ENCODE measurements around the gene THAP4. TPM values are rescaled to one million over a fixed set of nuclear protein-coding genes. Genes with fewer than 3 reads are reported as not detected.

Gene THAP4
- total and polyA plus RNA-seq, 2 of the 4 experiments (the other 2 are of a cell fraction): 33.9 to 55.1 TPM

- no peaks in the 10 kb centered on the region for H3K4me1 ChIP-seq (ENCODE audit: control insufficient read depth, insufficient read depth, low read length)
- H3K27ac ChIP-seq (ENCODE audit: insufficient read depth, low read length): no peak overlapping the region
- ATAC-seq (ENCODE audit: low read depth) (no peak), DNase-seq (no peak)
- H3K9ac ChIP-seq (ENCODE audit: low read depth, low read length): no peak overlapping the region
- H3K9me1 ChIP-seq (ENCODE audit: insufficient read depth, low read length): no peaks in the 10 kb centered on the region
- intact Hi-C loops (cut with micrococcal nuclease): no loop called here
- no peak overlapping the region for H2BK5ac ChIP-seq (ENCODE audit: low read depth, low read length, poor library complexity, severe bottlenecking)
- H3K4me2 ChIP-seq (ENCODE audit: low read depth, low read length): no peak overlapping the region
- no peak overlapping the region for H2BK15ac ChIP-seq (ENCODE audit: low read depth, low read length)
- H3K9me3 ChIP-seq (ENCODE audit: control insufficient read depth, insufficient read depth, low read length): peaks cover 9% of the 10 kb centered on the region
- ChIA-PET POLR2A (ENCODE audit: unreplicated experiment) (no interaction called here), CTCF (no interaction called here)
- no peak overlapping the region for H3K23ac ChIP-seq (ENCODE audit: low read depth, low read length)
- peaks cover 9 to 19% of the 10 kb centered on the region in 2 experiments; a peak in 2 of 4 replicates for H3K79me1 ChIP-seq (ENCODE audit: low read depth in 1 of 2, low read length in 2 of 2)
- in situ Hi-C loops (cut with MboI; ENCODE audit: low sequenced_read_pairs): no loop called here
- no peak overlapping the region for H2AK9ac ChIP-seq (replicated peaks; ENCODE audit: low read depth, low read length, poor library complexity)
- H3K4me3 ChIP-seq (ENCODE audit: insufficient read depth, low read depth, low read length): no peak overlapping the region
- WGBS, 2 experiments (ENCODE audit: extremely low coverage in 2 of 2, insufficient read length in 1 of 2): 85% methylated on average over 8 of the region's 16 CpGs; no CpG with 5 or more reads in 1 of the 2 experiments
- H3K4ac ChIP-seq (ENCODE audit: low read depth, low read length): no peak overlapping the region
- dilution Hi-C loops (cut with HindIII; ENCODE audit: low sequenced_read_pairs, unreplicated experiment): no loop called here
- no peak overlapping the region for H2BK20ac ChIP-seq (ENCODE audit: low read depth, low read length)
- H4K8ac ChIP-seq (ENCODE audit: low read depth in 2 of 2, low read length in 2 of 2): no peak overlapping the region
- H2AFZ ChIP-seq (replicated peaks; ENCODE audit: low read length, poor library complexity): no peak overlapping the region
- H4K5ac ChIP-seq (ENCODE audit: low read depth, low read length): no peak overlapping the region
- no peak overlapping the region for H3K56ac ChIP-seq (ENCODE audit: extremely low read depth, insufficient read depth, low read length)
- TF ChIP-seq RAD21 (IDR thresholded peaks at IDR 0.05; ENCODE audit: low read length) (no peak), FOS (IDR thresholded peaks at IDR 0.05; ENCODE audit: low read depth, low read length) (no peak), POLR2A (IDR thresholded peaks at IDR 0.05; ENCODE audit: low read depth, low read length) (no peak), RCOR1 (IDR thresholded peaks at IDR 0.05; ENCODE audit: insufficient replicate concordance, low read length) (no peak), CHD1 (IDR thresholded peaks at IDR 0.05; ENCODE audit: low read depth, low read length) (no peak), MAZ (IDR thresholded peaks at IDR 0.05; ENCODE audit: borderline replicate concordance, low read depth, low read length) (no peak), SMC3 (IDR thresholded peaks at IDR 0.05; ENCODE audit: low read depth, low read length) (no peak), BHLHE40 (IDR thresholded peaks at IDR 0.05; ENCODE audit: low read depth, low read length) (no peak), MAFK (IDR thresholded peaks at IDR 0.05; ENCODE audit: low read depth, low read length) (no peak), MXI1 (IDR thresholded peaks at IDR 0.05; ENCODE audit: borderline replicate concordance, low read depth, low read length) (no peak), CTCF (conservative IDR thresholded peaks at IDR 0.05; ENCODE audit: low read depth, low read length) (no peak), NFE2L2 (IDR thresholded peaks at IDR 0.05; ENCODE audit: low read depth, low read length) (no peak), CEBPB (IDR thresholded peaks at IDR 0.05; ENCODE audit: low read depth, low read length) (no peak)
- TF ChIP-seq, protein P1, sequence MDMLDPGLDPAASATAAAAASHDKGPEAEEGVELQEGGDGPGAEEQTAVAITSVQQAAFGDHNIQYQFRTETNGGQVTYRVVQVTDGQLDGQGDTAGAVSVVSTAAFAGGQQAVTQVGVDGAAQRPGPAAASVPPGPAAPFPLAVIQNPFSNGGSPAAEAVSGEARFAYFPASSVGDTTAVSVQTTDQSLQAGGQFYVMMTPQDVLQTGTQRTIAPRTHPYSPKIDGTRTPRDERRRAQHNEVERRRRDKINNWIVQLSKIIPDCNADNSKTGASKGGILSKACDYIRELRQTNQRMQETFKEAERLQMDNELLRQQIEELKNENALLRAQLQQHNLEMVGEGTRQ (IDR thresholded peaks at IDR 0.05; ENCODE audit: low read depth, low read length): no peak
- TF ChIP-seq, protein P2, sequence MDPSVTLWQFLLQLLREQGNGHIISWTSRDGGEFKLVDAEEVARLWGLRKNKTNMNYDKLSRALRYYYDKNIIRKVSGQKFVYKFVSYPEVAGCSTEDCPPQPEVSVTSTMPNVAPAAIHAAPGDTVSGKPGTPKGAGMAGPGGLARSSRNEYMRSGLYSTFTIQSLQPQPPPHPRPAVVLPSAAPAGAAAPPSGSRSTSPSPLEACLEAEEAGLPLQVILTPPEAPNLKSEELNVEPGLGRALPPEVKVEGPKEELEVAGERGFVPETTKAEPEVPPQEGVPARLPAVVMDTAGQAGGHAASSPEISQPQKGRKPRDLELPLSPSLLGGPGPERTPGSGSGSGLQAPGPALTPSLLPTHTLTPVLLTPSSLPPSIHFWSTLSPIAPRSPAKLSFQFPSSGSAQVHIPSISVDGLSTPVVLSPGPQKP (IDR thresholded peaks at IDR 0.05; ENCODE audit: borderline replicate concordance, low read depth, low read length): no peak
- BruUV-seq (replicated peaks): no TSS peak
- H3K27me3 ChIP-seq (ENCODE audit: control insufficient read depth, insufficient read depth, low read length): no peaks in the 10 kb centered on the region
- H2AK5ac ChIP-seq (ENCODE audit: low read depth, low read length): no peak overlapping the region
- no peak overlapping the region for H3K14ac ChIP-seq (replicated peaks; ENCODE audit: low read depth, low read length)
- H4K20me1 ChIP-seq (ENCODE audit: insufficient read depth, low read length): no peaks in the 10 kb centered on the region; the same call in 1 of the 2 replicates
- H3K18ac ChIP-seq (ENCODE audit: low read depth, low read length): no peak overlapping the region
- no peak overlapping the region for H4K91ac ChIP-seq (ENCODE audit: insufficient read depth, low read depth, low read length)
- H3K36me3 ChIP-seq (ENCODE audit: control insufficient read depth, insufficient read depth, low read length): peaks cover 44% of the 10 kb centered on the region
- no peak overlapping the region for H2BK120ac ChIP-seq (ENCODE audit: low read depth, low read length)
Observed at GRCh38 chr2:241593271-241593670, 43.7 kb downstream of the THAP4 start.
